GM12878 (cell line): ENCODE data around the gene DLG2. TPM values are rescaled to one million over a fixed set of nuclear protein-coding genes. Genes with fewer than 3 reads are reported as not detected.

ENCODE experiments used
- ATAC-seq: fragments of 200-7000 bp; cut with Tn5 transposase; 3 replicates; pipeline ENCODE4 v1.9.1; 2020; ENCODE audit warnings: mild to moderate bottlenecking, moderate library complexity
- BruUV-seq: library from RNA; stranded (reverse); fragments of 400-500 nt; replicated peaks from 2 replicates; lab custom pipeline; 2021; lab: Mats Ljungman, UMichigan
- CTCF ChIA-PET: fragments of 300-600 bp; sonication (Branson Sonifier 250); formaldehyde crosslinking; extraction: SDS; loops from one replicate; lab custom pipeline; 2021; ENCODE audit warnings: inconsistent platforms; lab: Yijun Ruan, JAX
- POLR2A ChIA-PET: fragments of 350-600 bp; formaldehyde crosslinking; extraction: SDS; loops from one replicate; lab custom pipeline; 2021; ENCODE audit warnings: inconsistent platforms; lab: Charles Lee
- RAD21 ChIA-PET: fragments of 300-600 bp; sonication (Branson Sonifier 250); formaldehyde crosslinking; loops from one replicate; lab custom pipeline; 2023; ENCODE audit warnings: antibody characterized with exemption; ENCODE audit not compliant: unreplicated experiment; lab: Charles Lee
- SMC1A ChIA-PET: fragments of 300-600 bp; sonication (Branson Sonifier 250); formaldehyde crosslinking; loops from one replicate; lab custom pipeline; 2023; ENCODE audit not compliant: unreplicated experiment, uncharacterized antibody; lab: Charles Lee
- DNase-seq: peaks from one replicate; pipeline ENCODE4 v3.0.0-alpha.2; 2011; ENCODE audit warnings: low read depth, low spot score
- FAIRE-seq: peaks from 3 replicates; lab custom pipeline; 2011; peaks lifted over from hg19 to GRCh38; lab: Jason Lieb, UNC
- H2AFZ ChIP-seq: 2 replicates; pipeline ENCODE4 v1.6.0; 2011; ENCODE audit warnings: low read depth, low read length, control low read depth; ENCODE audit not compliant: control insufficient read depth
- H3K27ac ChIP-seq: 2 replicates; pipeline ENCODE4 v1.5.1; 2011; ENCODE audit warnings: control low read depth; ENCODE audit not compliant: control insufficient read depth, insufficient read depth
- H3K27me3 ChIP-seq, 2 experiments: replicated peaks in 1 of 2; 2 replicates each; pipeline versions ENCODE4 v1.6.0 to v1.6.1; 2011; ENCODE audit warnings: low read length in 1 of 2; ENCODE audit not compliant: control insufficient read depth in 2 of 2, insufficient read depth in 2 of 2
- H3K36me3 ChIP-seq, 2 experiments: 2 replicates each; pipeline ENCODE4 v1.5.1; 2011; ENCODE audit warnings: low read length in 1 of 2; ENCODE audit not compliant: control insufficient read depth in 2 of 2, insufficient read depth in 2 of 2
- H3K4me1 ChIP-seq: 2 replicates; pipeline ENCODE4 v1.6.1; 2011; ENCODE audit warnings: mild to moderate bottlenecking, low read length, moderate library complexity, mixed read lengths; ENCODE audit not compliant: control insufficient read depth, insufficient read depth
- H3K4me2 ChIP-seq: 2 replicates; pipeline ENCODE4 v1.6.0; 2011; ENCODE audit warnings: control low read depth; ENCODE audit not compliant: control insufficient read depth, insufficient read depth
- H3K4me3 ChIP-seq: fragments of 200-600 bp; sonication (generic); 2 replicates; pipeline ENCODE4 v1.5.1; 2016
- H3K79me2 ChIP-seq: 2 replicates; pipeline ENCODE4 v1.6.0; 2011; ENCODE audit warnings: low read length; ENCODE audit not compliant: control insufficient read depth, insufficient read depth
- H3K9ac ChIP-seq: 2 replicates; pipeline ENCODE4 v1.8.0; 2011; ENCODE audit warnings: low read length, control low read depth, mixed read lengths; ENCODE audit not compliant: control insufficient read depth, insufficient read depth
- H3K9me3 ChIP-seq: replicated peaks from 3 replicates; pipeline ENCODE4 v1.5.1; 2011; ENCODE audit warnings: mild to moderate bottlenecking, low read length; ENCODE audit not compliant: control insufficient read depth, insufficient read depth
- H4K20me1 ChIP-seq: 2 replicates; pipeline ENCODE4 v1.6.0; 2011; ENCODE audit not compliant: control insufficient read depth, insufficient read depth
- ASH2L ChIP-seq: fragments of 300-600, 200-600 bp; sonication (generic); IDR thresholded peaks from 2 replicates; pipeline ENCODE4 v1.6.1; 2017; ENCODE audit warnings: low read depth, mild to moderate bottlenecking, borderline replicate concordance
- BCL11A ChIP-seq: IDR thresholded peaks from 2 replicates; pipeline ENCODE4 v1.6.1; 2011; ENCODE audit warnings: low read depth, low read length
- BCL3 ChIP-seq: IDR thresholded peaks from 2 replicates; pipeline ENCODE4 v1.6.1; 2011; ENCODE audit warnings: borderline replicate concordance, low read depth, mild to moderate bottlenecking, moderate library complexity, low read length; ENCODE audit not compliant: insufficient read depth, poor library complexity, severe bottlenecking
- CBX5 ChIP-seq: sonication (generic); IDR thresholded peaks from 2 replicates; pipeline ENCODE4 v1.6.1; 2016; ENCODE audit warnings: low read depth, moderate library complexity, mild to moderate bottlenecking, inconsistent platforms
- DPF2 ChIP-seq: fragments of 450-650 bp; IDR thresholded peaks from 2 replicates; pipeline ENCODE4 v1.6.1; 2017; ENCODE audit warnings: mild to moderate bottlenecking
- EP300 ChIP-seq, 2 experiments: fragments of 150-350 bp in 1 of 2; IDR thresholded peaks; 2 replicates each; pipeline ENCODE4 v1.6.1; 2011 to 2012; ENCODE audit warnings: low read depth in 2 of 2, low read length in 2 of 2, borderline replicate concordance in 1 of 2, improper control_type of control experiment in 1 of 2, inconsistent platforms in 1 of 2; ENCODE audit not compliant: control insufficient read depth in 1 of 2
- GABPA ChIP-seq: IDR thresholded peaks from 2 replicates; pipeline ENCODE4 v1.6.1; 2014; ENCODE audit warnings: antibody characterized with exemption, low read depth, mild to moderate bottlenecking, inconsistent platforms
- IKZF2 ChIP-seq, 2 experiments: fragments of 450-650 bp; IDR thresholded peaks; 2 replicates each; pipeline ENCODE4 v1.6.1; 2017; ENCODE audit warnings: mild to moderate bottlenecking in 2 of 2, moderate library complexity in 2 of 2
- IRF4 ChIP-seq: IDR thresholded peaks from 2 replicates; pipeline ENCODE4 v1.6.1; 2011; ENCODE audit warnings: low read depth, low read length
- MEF2A ChIP-seq: IDR thresholded peaks from 2 replicates; pipeline ENCODE4 v1.6.1; 2011; ENCODE audit warnings: low read depth, mild to moderate bottlenecking, low read length, moderate library complexity; ENCODE audit not compliant: insufficient read depth
- MEF2B ChIP-seq: fragments of 450-650 bp; IDR thresholded peaks from 2 replicates; pipeline ENCODE4 v1.6.1; 2018; ENCODE audit warnings: mild to moderate bottlenecking, moderate library complexity; ENCODE audit not compliant: partially characterized antibody, poor library complexity, severe bottlenecking
- MXI1 ChIP-seq: fragments of 150-350 bp; IDR thresholded peaks from 2 replicates; pipeline ENCODE4 v1.6.1; 2011; ENCODE audit warnings: low read depth, mild to moderate bottlenecking, inconsistent platforms, low read length, improper control_type of control experiment
- MYB ChIP-seq: fragments of 150-350 bp; IDR thresholded peaks from 2 replicates; pipeline ENCODE4 v1.6.1; 2014; ENCODE audit warnings: mild to moderate bottlenecking, low read depth, low read length, borderline replicate concordance
- MYC ChIP-seq: IDR thresholded peaks from 2 replicates; pipeline ENCODE4 v1.6.1; 2011; ENCODE audit warnings: mild to moderate bottlenecking, low read length, moderate library complexity, inconsistent platforms; ENCODE audit not compliant: insufficient read depth, insufficient replicate concordance, insufficient read length, severe bottlenecking
- NFIC ChIP-seq: IDR thresholded peaks from 2 replicates; pipeline ENCODE4 v1.6.1; 2012; ENCODE audit warnings: low read depth, mild to moderate bottlenecking, inconsistent platforms, low read length, moderate library complexity
- NKRF ChIP-seq: fragments of 450-650 bp; conservative IDR thresholded peaks from 2 replicates; pipeline ENCODE4 v1.6.1; 2017; ENCODE audit warnings: mild to moderate bottlenecking, moderate library complexity
- SKIL ChIP-seq: fragments of 450-650 bp; IDR thresholded peaks from 2 replicates; pipeline ENCODE4 v1.6.1; 2017; ENCODE audit warnings: mild to moderate bottlenecking, low read depth, inconsistent platforms; ENCODE audit not compliant: poor library complexity, severe bottlenecking
- TCF3 ChIP-seq: IDR thresholded peaks from 2 replicates; pipeline ENCODE4 v1.6.1; 2012; ENCODE audit warnings: low read depth, mild to moderate bottlenecking, low read length, borderline replicate concordance; ENCODE audit not compliant: insufficient read depth
- WGBS: methylation state at CpG from one replicate; pipeline ENCODE4 v1.1.6; 2016; ENCODE audit warnings: low lambda C conversion rate; ENCODE audit not compliant: insufficient replicate concordance, insufficient coverage; ENCODE audit errors: missing lambda C conversion rate; 5-methylcytosine and 5-hydroxymethylcytosine counted together
- in situ Hi-C: fragments of 300-500 bp; cut with MboI; formaldehyde crosslinking; loops from 9 replicates; pipeline ENCODE4 v1.14.3; 2018; ENCODE audit warnings: mixed read lengths
- intact Hi-C: fragments of 100-400 bp; cut with micrococcal nuclease; formaldehyde crosslinking; loops from one replicate; pipeline ENCODE4 v1.14.2; 2022; ENCODE audit not compliant: unreplicated experiment
- polyA plus RNA-seq, 11 experiments: library from polyadenylated mRNA; depleted of rRNA in 4 of 11; unstranded in 6 of 11; stranded (reverse) in 5 of 11; fragments of >200 nt; fragmentation: Nextera tagmentation in 4 of 11; fragmentation: Illumina TruSeq in 1 of 11; extraction: Ambion mirVana in 4 of 11; extraction: Trizol in 1 of 11; gene quantifications; 1 replicate in 1 of 11; 2 replicates in 10 of 11; pipeline versions ENCODE4 v1.2.1 to v1.2.3, GENCODE V29; 2011 to 2016; ENCODE audit warnings: inconsistent platforms in 2 of 11, missing spikeins in 2 of 11, low read depth in 1 of 11
- total RNA-seq, 4 experiments: library from RNA; depleted of rRNA in 3 of 4; stranded (reverse); fragments of >200 nt in 3 of 4; fragmentation: Illumina TruSeq in 1 of 4; extraction: Trizol in 1 of 4; gene quantifications; 2 replicates each; pipeline versions ENCODE4 v1.2.1 to v1.2.3, GENCODE V29; 2013 to 2021

The DLG2 gene
- total and polyA plus RNA-seq, 10 of the 15 experiments (the other 5 are each of a cell fraction or from before 2014, with no cell fraction given) = 0.09 to 0.98 (median 0.35) TPM

- intact Hi-C loops (no loop called here), in situ Hi-C loops (no loop called here)
- H3K4me2 ChIP-seq = peak overlapping the region; percentile 58
- peak; percentile 99 for ATAC-seq
- no peaks in the 10 kb centered on the region for H3K27me3 ChIP-seq
- CTCF ChIA-PET = no interaction called here
- peaks cover 9% of the 10 kb centered on the region; the same call in 1 of the 2 replicates for H3K4me1 ChIP-seq
- H3K9ac ChIP-seq = no peak overlapping the region
- WGBS = 0% methylated on average over 5 of the region's 5 CpGs
- no peaks in the 10 kb centered on the region; the same call in 2 of the 3 replicates for H3K9me3 ChIP-seq
- peak; percentile 94 for FAIRE-seq
- POLR2A ChIA-PET = no interaction called here
- SMC1A ChIA-PET = interaction anchor here (0.7 to 2.9 kb wide), 4 partner anchors 9 to 49 kb away, joined by 3 to 9 read pairs (median 4); no protein-coding TSS in a partner anchor
- H3K79me2 ChIP-seq = no peaks in the 10 kb centered on the region
- DNase-seq = peak; percentile 72
- no peaks in the 10 kb centered on the region for H4K20me1 ChIP-seq
- peak overlapping the region; percentile 68 for H2AFZ ChIP-seq
- BruUV-seq = no TSS peak
- no peak overlapping the region for H3K4me3 ChIP-seq
- RAD21 ChIA-PET = no interaction called here
- H3K36me3 ChIP-seq = no peaks in the 10 kb centered on the region
- peak overlapping the region; percentile 50 for H3K27ac ChIP-seq
- TF ChIP-seq EP300 (IDR thresholded peaks at IDR 0.05; ENCODE audit: borderline replicate concordance in 1 of 2, control insufficient read depth in 1 of 2, low read depth in 2 of 2, low read length in 2 of 2) (peak; percentile 84 to 90; a peak in 2 of 4 replicates), IKZF2 (IDR thresholded peaks at IDR 0.05) (peak; percentile 88 to 92; a peak in 3 of 4 replicates), IRF4 (peak; percentile 55; the same call in 1 of the 2 replicates), MXI1 (0 out of 2 replicates have a peak, but pooled peaks have one; percentile 23), MYB (no peak), DPF2 (peak; percentile 94), NKRF (no peak), BCL11A (peak; percentile 79), MYC (no peak), GABPA (peak; percentile 50; the same call in 1 of the 2 replicates), MEF2B (peak; percentile 66), MEF2A (peak; percentile 73; the same call in 1 of the 2 replicates), CBX5 (peak; percentile 80; the same call in 1 of the 2 replicates), SKIL (peak; percentile 87), TCF3 (no peak), NFIC (peak; percentile 85), BCL3 (no peak), ASH2L (0 out of 2 replicates have a peak, but pooled peaks have one; percentile 65)
Observed at GRCh38 chr11:85316967-85317366, 310.2 kb downstream of the DLG2 start.
